Brain microvascular endothelial cell (primary cell): Measurements from ENCODE around the gene C1QA.

Source experiments
- DNase-seq: peaks from one replicate; pipeline ENCODE4 v3.0.0-alpha.2; 2020
- H3K27ac ChIP-seq: fragments of 250-450 bp; sonication (Bioruptor Pico); 2 replicates; pipeline ENCODE4 v1.5.1; 2020; ENCODE audit warnings: mild to moderate bottlenecking, moderate library complexity
- H3K27me3 ChIP-seq: fragments of 250-450 bp; sonication (Bioruptor Pico); replicated peaks from 2 replicates; pipeline ENCODE4 v1.5.1; 2020; ENCODE audit warnings: mild to moderate bottlenecking
- H3K36me3 ChIP-seq: fragments of 250-450 bp; sonication (Bioruptor Pico); replicated peaks from 2 replicates; pipeline ENCODE4 v1.5.1; 2020; ENCODE audit warnings: mild to moderate bottlenecking
- H3K4me3 ChIP-seq: 2 replicates; pipeline ENCODE4 v1.5.1; 2011; ENCODE audit warnings: low read depth, mild to moderate bottlenecking, control low read depth, low read length, moderate library complexity
- CTCF ChIP-seq: IDR thresholded peaks from 2 replicates; pipeline ENCODE4 v1.5.1; 2011; ENCODE audit warnings: low read depth, mild to moderate bottlenecking, moderate library complexity, low read length, control low read depth, inconsistent platforms; ENCODE audit errors: missing control alignments
- in situ Hi-C: cut with HindIII; loops from 2 replicates; pipeline ENCODE4 v1.10.0; 2017; ENCODE audit warnings: low sequenced_read_pairs, low pct_ligation_motif_present

C1QA gene

GRCh38 chr1:22627331-22627730 lies 9.1 kb upstream of the C1QA start:
- Histone ChIP-seq H3K27me3 (peaks cover 19% of the 10 kb centered on the region), H3K4me3 (no peak overlapping the region), H3K36me3 (no peaks in the 10 kb centered on the region), H3K27ac (no peak overlapping the region)
- TF ChIP-seq CTCF: no peak
- no peak for DNase-seq
- in situ Hi-C loops: no loop called here

GRCh38 chr1:22628698-22629444 lies 7.6 kb upstream of the C1QA start:
- Histone ChIP-seq H3K36me3 (no peaks in the 10 kb centered on the region), H3K27me3 (peaks cover 19% of the 10 kb centered on the region), H3K4me3 (no peak overlapping the region), H3K27ac (no peak overlapping the region)
- no peak for DNase-seq
- TF ChIP-seq CTCF: no peak
- in situ Hi-C loops: no loop called here

DNA sequence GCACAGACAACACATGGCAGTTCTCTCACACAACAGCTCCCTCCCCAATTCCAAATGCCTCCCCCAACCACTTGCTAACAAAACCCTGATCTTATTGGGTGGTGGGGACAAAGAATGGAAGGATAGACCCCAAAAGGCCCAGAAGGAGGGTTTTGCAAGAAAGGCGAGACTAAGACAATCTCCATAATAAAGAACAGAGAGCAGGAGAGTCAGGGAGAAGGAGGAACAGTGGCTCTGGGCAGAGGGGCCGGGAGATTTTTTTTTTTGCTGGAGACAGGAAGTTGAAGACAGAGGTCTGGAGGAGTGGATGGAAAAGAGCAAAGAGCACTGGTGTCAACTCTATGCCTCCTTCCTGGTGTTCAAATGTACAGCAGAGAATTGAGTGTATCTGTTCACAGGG lies 6.5 kb upstream of the C1QA start:
- in situ Hi-C loops: no loop called here
- no peak for DNase-seq
- no peak for TF ChIP-seq CTCF
- Histone ChIP-seq H3K27me3 (peaks cover 22% of the 10 kb centered on the region), H3K4me3 (no peak overlapping the region), H3K36me3 (no peaks in the 10 kb centered on the region), H3K27ac (no peak overlapping the region)

DNA sequence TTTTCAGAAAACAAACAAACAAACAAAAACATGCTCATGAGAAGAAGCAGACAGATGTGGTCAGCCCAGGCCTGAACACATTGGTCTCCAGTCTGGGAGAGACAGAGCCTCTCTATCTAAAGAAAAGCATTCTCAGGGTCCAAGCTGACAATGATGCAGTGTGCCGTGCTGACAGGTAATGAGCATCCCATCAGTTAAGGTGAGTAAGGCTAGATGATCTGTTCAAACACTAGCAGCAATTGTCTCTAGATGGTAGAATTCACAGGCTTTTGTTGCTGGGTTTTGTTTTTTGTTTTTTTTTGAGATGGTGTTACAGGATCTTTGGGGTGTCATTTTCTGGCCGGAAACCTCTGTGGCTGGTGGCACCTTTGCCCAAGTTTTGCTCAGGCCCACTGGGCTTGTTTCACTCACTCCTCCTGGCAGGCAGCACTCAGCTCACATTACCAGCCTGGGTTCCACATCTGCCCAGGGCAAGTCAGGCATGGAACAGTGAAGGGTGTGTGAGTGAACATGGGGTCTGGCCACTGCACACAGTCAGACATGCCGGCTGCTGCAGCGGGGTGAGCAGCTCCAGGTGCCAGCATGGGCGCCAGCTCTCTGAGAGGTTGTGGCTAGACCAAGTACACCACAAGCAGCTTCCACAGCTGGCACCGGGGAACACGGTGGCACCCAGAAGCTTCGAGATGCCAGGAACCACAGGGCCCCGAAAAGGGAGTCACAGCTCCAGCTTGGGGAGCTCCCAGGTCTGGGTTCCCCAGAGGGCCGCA lies 2.5 kb upstream of the C1QA start:
- H3K27me3 ChIP-seq: peaks cover 3% of the 10 kb centered on the region
- no peak overlapping the region for H3K27ac ChIP-seq
- H3K4me3 ChIP-seq: no peak overlapping the region
- no peaks in the 10 kb centered on the region for H3K36me3 ChIP-seq
- in situ Hi-C loops: no loop called here
- TF ChIP-seq CTCF: no peak
- DNase-seq: no peak

- Histone ChIP-seq H3K27ac (no peak overlapping the region), H3K36me3 (no peaks in the 10 kb centered on the region), H3K27me3 (peaks cover 3% of the 10 kb centered on the region), H3K4me3 (no peak overlapping the region)
- no peak for DNase-seq
- no peak for TF ChIP-seq CTCF
- in situ Hi-C loops: no loop called here
Observed at GRCh38 chr1:22635436-22635835, 992 bp upstream of the C1QA start.
